T-helper 2 cell treated with Interferon-gamma antibody and Interleukin-4, amounts not matched to agents 100 ng/mL and 5 ng/mL, for 36 hours (primary cell): ENCODE results near the gene ELP5. TPM values are rescaled to one million over a fixed set of nuclear protein-coding genes. Genes with fewer than 3 reads are reported as not detected.

ENCODE experiments used
- intact Hi-C: fragments of 100-400 bp; cut with micrococcal nuclease; formaldehyde crosslinking; loops from one replicate; pipeline ENCODE4 v1.15.1; 2023
- total RNA-seq: library from RNA; stranded (reverse); gene quantifications from 2 replicates; pipeline ENCODE4 v1.2.3, GENCODE V29; 2022

Gene ELP5
- total RNA-seq: 56.5 and 57.8 TPM in 2 replicates

- intact Hi-C loops: loop anchor here (1.0 to 5.0 kb wide), 8 partner anchors 13 to 435 kb away; partner anchors contain the start of genes EIF5A, FGF11, PHF23 and TMEM102
Measured at GRCh38 chr17:7252176-7253043, at the start of gene ELP5. Gene ELP5, plus strand, starts transcription at chr17:7252215. Its CDS starts 336 bp downstream, at chr17:7252551.

- intact Hi-C loops: no loop called here
Measured at GRCh38 chr17:7203391-7203790, 48.6 kb upstream of the ELP5 start.

- intact Hi-C loops: no loop called here
Measured at GRCh38 chr17:7204336-7204735, 47.7 kb upstream of the ELP5 start.

GRCh38 chr17:7204828-7205461 lies 47.1 kb upstream of the ELP5 start:
- intact Hi-C loops: loop anchor here (1.0 kb wide), 2 partner anchors 9 to 47 kb away; partner anchors contain the start of gene ELP5

GRCh38 chr17:7205561-7205960 lies 46.5 kb upstream of the ELP5 start:
- intact Hi-C loops: loop anchor here (1.0 kb wide), 2 partner anchors 9 to 47 kb away; partner anchors contain the start of gene ELP5

GRCh38 chr17:7207120-7208001 lies 44.7 kb upstream of the ELP5 start:
- intact Hi-C loops: no loop called here

- intact Hi-C loops: no loop called here
Measured at GRCh38 chr17:7208027-7208571, 43.9 kb upstream of the ELP5 start.

GRCh38 chr17:7208754-7209460 lies 43.1 kb upstream of the ELP5 start:
- intact Hi-C loops: no loop called here

- intact Hi-C loops: loop anchor here (5.0 kb wide), 1 partner anchor 174 kb away; the partner anchor contains the start of gene SLC16A13
Measured at GRCh38 chr17:7211491-7212273, 40.3 kb upstream of the ELP5 start.

GRCh38 chr17:7213895-7214299 lies 38.1 kb upstream of the ELP5 start:
- intact Hi-C loops: loop anchor here (1.0 to 5.0 kb wide), 6 partner anchors 9 to 177 kb away; partner anchors contain the start of genes DVL2, EIF5A, ELP5 and PHF23

- intact Hi-C loops: loop anchor here (1.0 to 5.0 kb wide), 6 partner anchors 9 to 177 kb away; partner anchors contain the start of genes DVL2, EIF5A, ELP5 and PHF23
Measured at GRCh38 chr17:7214300-7215135, 37.5 kb upstream of the ELP5 start.

GRCh38 chr17:7215136-7215638 lies 36.8 kb upstream of the ELP5 start:
- intact Hi-C loops: no loop called here

- intact Hi-C loops: no loop called here
Measured at GRCh38 chr17:7215652-7216180, 36.3 kb upstream of the ELP5 start.

GRCh38 chr17:7216242-7217112 lies 35.5 kb upstream of the ELP5 start:
- intact Hi-C loops: no loop called here

GRCh38 chr17:7217113-7217987 lies 34.7 kb upstream of the ELP5 start:
- intact Hi-C loops: no loop called here

GRCh38 chr17:7218166-7218565 lies 33.8 kb upstream of the ELP5 start:
- intact Hi-C loops: no loop called here
